OCI-M1 (cell line): ENCODE measurements around the gene PHOSPHO1.
"Not testable (repeated sequence)": the region's sequence is repeated elsewhere in the genome, so short reads cannot be mapped to it uniquely, and the experiment has no call there.

Experiments
- DNase-seq: peaks from one replicate; lab custom pipeline; 2025; lab: John Stamatoyannopoulos, UW

The PHOSPHO1 gene

DNA sequence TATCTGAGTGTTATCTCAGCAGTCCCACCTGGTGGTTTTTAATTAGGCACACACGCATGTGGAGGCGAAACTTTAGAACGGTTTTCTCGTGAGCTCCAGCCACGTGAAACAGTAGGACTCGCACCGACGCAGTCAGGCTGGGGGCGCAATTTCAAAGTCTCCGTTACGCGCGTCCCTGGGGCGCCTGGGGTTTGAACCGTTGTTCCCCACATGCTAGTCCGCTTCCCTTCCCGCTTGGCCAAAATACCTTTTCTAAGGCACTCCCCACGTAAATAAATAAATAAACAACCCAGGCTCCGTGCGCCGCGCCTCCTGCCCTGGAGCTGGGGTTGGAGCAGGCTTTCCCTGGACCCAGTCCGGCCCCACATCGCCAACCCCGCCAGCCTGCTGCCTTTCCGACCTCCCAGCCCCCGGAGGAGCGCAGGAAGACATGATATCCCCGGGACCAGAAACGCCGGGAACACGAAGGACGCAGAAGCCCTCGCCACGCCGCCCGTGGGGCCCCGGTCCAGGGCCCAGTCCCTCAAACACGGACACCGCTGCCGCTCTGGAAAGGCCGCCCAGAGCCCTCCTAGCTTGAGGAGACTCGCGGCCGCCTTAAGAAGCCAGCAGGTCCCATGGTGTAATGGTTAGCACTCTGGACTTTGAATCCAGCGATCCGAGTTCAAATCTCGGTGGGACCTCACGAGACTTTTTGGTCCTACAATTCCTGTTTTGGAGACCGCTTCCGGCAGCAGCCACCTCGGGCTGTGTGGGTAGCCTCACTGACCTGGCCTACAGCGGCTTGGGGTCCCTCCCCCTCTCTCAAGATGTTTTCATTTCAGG, 38.5 kb downstream of the PHOSPHO1 start:
- peak; percentile 100 for DNase-seq

DNA sequence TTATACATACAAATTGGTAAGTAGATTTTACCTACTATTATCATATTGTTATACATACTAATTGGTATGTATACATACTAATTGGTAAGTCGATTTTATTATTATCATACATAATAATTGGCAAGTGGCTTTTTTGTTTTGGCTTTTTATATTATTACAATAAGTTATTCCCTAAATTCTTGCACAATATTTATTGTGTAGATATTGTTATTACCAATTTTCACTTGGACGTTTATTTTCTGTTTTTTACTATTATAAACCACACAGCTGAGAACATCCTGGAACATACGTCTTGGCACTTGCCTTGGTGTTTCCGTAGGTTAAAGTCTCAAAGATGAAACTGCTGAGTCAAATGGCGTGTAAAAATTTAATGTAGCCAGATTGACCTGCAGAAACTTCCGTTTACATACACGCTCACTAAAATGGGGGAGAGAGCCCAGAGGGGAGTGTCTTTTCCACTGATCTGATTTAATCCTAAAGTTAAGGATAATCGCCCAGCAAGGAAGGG, 39.1 kb downstream of the PHOSPHO1 start:
- no peak for DNase-seq

DNA sequence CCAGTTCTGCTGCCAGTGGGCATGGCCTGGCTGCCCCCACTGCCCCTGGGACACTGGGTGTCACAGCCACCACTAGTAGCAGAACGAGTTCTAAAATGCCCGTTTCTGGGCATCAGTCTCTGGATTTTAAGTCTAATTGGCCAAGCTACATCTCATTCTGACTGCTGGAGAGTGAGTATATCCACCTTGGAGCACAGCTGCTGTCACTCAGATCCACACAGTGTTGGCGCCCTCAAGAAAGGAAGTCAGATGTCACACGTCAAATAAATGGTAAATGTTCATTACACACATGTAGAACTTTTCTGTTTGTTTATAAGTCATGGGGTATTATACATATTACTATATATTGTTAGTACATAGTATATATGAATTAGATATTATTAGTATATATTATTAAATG, 39.7 kb downstream of the PHOSPHO1 start:
- no peak for DNase-seq

DNA sequence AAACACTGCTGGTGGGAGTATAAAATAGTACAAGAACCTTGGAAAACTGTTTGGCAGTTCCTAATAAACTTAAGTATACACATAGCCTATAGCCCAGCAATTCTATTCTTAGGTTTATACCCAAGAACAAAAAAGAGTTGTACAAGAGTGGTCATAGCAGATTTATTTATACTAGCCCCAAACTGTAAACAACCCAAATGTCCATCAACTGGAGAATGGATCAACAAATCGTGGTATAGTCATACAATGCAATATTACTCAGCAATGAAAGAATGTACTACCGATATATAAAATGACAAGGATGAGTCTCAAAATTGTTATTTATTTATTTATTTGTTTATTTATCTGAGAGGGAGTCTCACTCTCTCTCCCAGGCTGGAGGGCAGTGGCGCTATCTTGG, 43.3 kb downstream of the PHOSPHO1 start:
- no peak for DNase-seq

DNA sequence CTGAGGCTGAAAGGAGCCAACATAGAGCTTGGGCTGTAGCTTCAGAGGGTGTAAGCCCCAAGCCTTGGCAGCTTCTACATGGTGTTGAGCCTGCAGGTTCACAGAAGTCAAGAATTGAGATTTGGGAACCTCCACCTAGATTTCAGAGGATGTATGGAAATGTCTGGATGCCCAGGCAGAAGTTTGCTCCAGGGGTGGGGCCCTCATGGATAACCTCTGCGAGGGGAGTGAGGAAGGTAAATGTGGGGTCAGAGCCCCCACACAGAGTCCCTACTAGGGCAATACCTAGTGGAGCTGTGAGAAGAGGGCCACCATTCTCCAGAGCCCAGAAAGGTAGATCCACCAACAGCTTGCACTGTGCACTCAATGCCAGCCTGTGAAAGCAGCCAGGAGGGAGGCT, 45.2 kb downstream of the PHOSPHO1 start:
- DNase-seq, result not testable (repeated sequence)

DNA sequence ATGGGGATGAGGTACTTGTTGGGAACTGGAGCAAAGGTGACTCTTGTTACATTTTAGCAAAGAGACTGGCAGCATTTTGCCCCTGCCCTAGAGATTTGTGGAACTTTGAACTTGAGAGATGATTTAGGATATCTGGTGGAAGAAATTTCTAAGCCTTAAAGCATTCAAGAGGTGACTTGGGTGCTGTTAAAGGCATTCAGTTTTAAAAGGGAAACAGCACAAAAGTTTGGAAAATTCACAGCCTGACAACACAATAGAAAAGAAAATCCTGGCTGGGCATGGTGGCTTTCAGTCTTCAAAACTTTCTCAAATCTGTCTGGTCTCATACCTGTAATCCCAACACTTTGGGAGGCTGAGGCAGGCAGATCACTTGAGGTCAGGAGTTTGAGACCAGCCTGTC, 46.1 kb downstream of the PHOSPHO1 start:
- DNase-seq, result not testable (repeated sequence)

DNA sequence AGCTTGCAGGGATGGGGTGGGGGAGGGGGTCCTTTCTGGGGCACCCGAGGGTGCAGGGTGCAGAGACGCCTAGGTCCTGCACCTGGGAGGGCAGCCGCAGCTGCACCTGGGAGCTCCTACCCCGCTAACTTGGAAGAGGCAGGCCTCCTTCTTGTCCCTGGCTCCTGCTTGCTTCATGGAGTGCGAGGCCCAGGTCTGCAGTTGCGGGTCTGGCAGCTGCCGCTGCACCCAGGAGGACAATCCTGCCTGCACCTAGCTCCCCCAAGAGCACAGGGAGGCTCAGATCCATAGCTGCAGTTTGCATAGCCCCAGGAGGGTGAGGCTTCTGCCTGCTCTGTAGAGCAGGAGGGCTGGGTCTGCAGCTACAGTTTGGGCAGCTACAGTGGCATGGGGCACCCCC, 46.8 kb downstream of the PHOSPHO1 start:
- no peak for DNase-seq

DNA sequence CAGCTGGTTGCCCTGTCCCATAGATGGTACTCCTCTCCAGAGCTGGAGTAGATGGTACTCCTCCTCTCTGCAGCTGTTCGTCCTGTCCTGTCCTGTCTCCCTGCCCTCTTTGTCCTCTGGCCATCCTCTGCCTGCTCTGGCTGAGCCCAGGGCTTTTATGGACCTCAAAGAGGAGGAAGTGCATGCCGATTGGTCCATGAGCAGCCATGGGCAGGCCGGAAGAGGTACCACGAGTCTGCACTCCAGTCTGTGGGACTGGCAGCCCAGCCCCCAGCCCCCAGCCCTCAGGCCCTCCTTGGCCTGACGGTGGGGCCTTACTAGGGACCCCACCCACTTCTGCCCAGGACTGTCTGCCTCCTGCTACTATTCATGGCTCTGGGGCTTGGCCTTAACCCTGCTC, 47.2 kb downstream of the PHOSPHO1 start:
- DNase-seq, result no peak

DNA sequence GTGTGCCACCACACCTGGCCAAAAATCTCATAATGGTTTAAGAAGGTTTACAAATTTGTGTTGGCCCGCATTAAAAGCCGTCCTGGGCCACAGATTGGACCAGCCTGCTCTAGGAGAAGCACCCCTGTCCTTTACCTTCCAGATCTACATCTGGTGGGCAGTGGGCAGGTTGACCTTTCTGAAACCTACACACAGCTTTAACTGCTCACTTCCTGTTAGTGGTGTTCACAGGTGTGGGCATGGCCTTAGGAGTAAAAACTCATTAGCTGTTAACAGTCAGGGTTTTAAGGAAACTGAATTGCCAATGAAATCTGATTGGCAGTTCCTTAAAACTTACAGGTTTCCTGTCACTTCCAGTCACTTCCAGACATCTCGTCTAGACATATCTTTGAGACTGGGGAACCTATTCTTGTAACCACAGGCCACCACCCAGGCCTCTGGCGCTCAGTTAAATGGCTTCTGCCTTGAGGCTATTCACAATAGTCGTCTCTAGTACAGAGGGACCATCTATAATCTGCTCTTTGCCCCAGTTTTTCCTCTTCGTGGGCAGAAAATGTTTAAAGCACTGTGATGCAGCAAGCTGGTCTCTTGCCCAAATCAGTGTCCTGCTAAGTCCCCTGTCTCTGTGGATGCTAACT, 49.5 kb downstream of the PHOSPHO1 start:
- no peak for DNase-seq

DNA sequence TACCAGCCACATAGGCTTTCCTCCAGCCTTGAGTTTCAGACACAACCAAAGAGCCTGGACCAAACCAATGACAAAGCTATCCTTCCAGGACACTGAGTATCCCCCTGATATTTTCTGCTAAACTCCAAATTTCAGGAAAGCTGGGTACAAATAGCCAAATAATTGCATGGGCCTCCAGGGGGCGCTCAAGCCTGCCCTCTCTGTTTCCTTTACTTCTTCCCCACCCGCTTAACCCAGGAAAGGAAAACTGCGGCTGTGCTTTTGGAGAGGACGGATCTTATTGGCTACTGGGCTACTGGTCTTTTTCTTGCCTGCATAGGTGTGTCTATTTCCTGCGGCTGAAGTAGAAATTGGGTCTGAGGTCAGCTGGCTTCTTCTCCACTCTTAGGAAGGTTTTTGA, 50.3 kb downstream of the PHOSPHO1 start:
- peak; percentile 76 for DNase-seq

DNA sequence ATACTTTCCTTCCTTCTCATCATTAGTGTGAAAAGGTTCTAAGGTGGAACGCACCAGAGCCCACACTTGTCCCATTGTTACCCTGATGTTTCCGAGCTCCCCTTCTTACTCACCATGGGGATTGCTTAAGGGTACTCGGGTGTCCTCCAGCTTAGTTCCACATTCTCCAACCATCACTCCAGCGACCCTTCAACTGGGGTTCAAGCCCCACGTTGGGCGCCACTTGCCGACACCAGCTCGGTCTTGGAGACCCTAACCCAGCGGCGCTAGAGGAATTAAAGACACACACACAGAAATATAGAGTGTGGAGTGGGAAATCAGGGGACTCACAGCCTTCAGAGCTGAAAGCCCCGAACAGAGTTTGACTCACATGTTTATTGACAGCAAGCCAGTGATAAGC, 54.6 kb downstream of the PHOSPHO1 start:
- not testable (repeated sequence) for DNase-seq
